CD4-positive, alpha-beta memory T cell (primary cell): ENCODE measurements around the gene METAP1D. TPM values are rescaled to one million over a fixed set of nuclear protein-coding genes. Genes with fewer than 3 reads are reported as not detected.
"Not testable (repeated sequence)": the region's sequence is repeated elsewhere in the genome, so short reads cannot be mapped to it uniquely, and the experiment has no call there.

ENCODE experiments used
- CTCF ChIA-PET: fragments of 350-600 bp; sonication (Branson Sonifier 250); formaldehyde crosslinking; loops from one replicate; lab custom pipeline; 2021; ENCODE audit warnings: inconsistent platforms; ENCODE audit not compliant: partially characterized antibody; lab: Charles Lee
- POLR2A ChIA-PET: fragments of 350-600 bp; sonication (Branson Sonifier 250); formaldehyde crosslinking; loops from one replicate; lab custom pipeline; 2021; ENCODE audit not compliant: partially characterized antibody; lab: Charles Lee
- DNase-seq, 5 donors: peaks; one replicate each; pipeline versions ENCODE4 v3.0.0 to v3.0.0-alpha.2; 2020 to 2022; ENCODE audit warnings: mixed read lengths in 1 of 5
- H3K27ac ChIP-seq: one replicate; pipeline ENCODE4 v1.7.0; 2013; ENCODE audit warnings: low read depth, low read length
- H3K27me3 ChIP-seq: 2 replicates; pipeline ENCODE4 v1.7.0; 2013; ENCODE audit warnings: mild to moderate bottlenecking, low read length, moderate library complexity; ENCODE audit not compliant: insufficient read depth
- H3K36me3 ChIP-seq: 2 replicates; pipeline ENCODE4 v1.7.0; 2013; ENCODE audit warnings: mild to moderate bottlenecking, low read length, moderate library complexity; ENCODE audit not compliant: insufficient read depth
- H3K4me1 ChIP-seq: 2 replicates; pipeline ENCODE4 v1.7.0; 2013; ENCODE audit warnings: mild to moderate bottlenecking, low read length, moderate library complexity; ENCODE audit not compliant: insufficient read depth
- H3K4me3 ChIP-seq, 2 donors: one replicate each; pipeline ENCODE4 v1.7.0; 2013; ENCODE audit warnings: low read length in 2 of 2, mild to moderate bottlenecking in 1 of 2
- H3K9me3 ChIP-seq, 2 donors: one replicate each; pipeline ENCODE4 v1.7.0; 2013; ENCODE audit warnings: low read length in 2 of 2, control low read depth in 1 of 2; ENCODE audit not compliant: control insufficient read depth in 1 of 2
- H3K27ac Mint-ChIP-seq, 7 donors: one replicate each; pipeline ENCODE4 v1.8.0; 2020 to 2021; ENCODE audit warnings: mixed read lengths in 7 of 7, mild to moderate bottlenecking in 6 of 7, inconsistent platforms in 3 of 7, moderate library complexity in 3 of 7
- H3K27me3 Mint-ChIP-seq, 2 donors: one replicate each; pipeline ENCODE4 v1.8.0; 2020 to 2021; ENCODE audit warnings: mixed read lengths in 2 of 2
- H3K36me3 Mint-ChIP-seq, 2 donors: one replicate each; pipeline ENCODE4 v1.8.0; 2020 to 2021; ENCODE audit warnings: mixed read lengths in 2 of 2, inconsistent platforms in 1 of 2, mild to moderate bottlenecking in 1 of 2
- H3K4me1 Mint-ChIP-seq, 4 donors: one replicate each; pipeline ENCODE4 v1.8.0; 2020 to 2021; ENCODE audit warnings: mixed read lengths in 4 of 4, mild to moderate bottlenecking in 1 of 4
- H3K4me3 Mint-ChIP-seq, 8 donors: one replicate each; pipeline ENCODE4 v1.8.0; 2020 to 2021; ENCODE audit warnings: mixed read lengths in 8 of 8, mild to moderate bottlenecking in 7 of 8, moderate library complexity in 6 of 8, inconsistent platforms in 3 of 8
- H3K9me3 Mint-ChIP-seq, 8 donors: one replicate each; pipeline ENCODE4 v1.8.0; 2020 to 2021; ENCODE audit warnings: mixed read lengths in 8 of 8, mild to moderate bottlenecking in 5 of 8, inconsistent platforms in 3 of 8, moderate library complexity in 1 of 8
- intact Hi-C: fragments of 100-400 bp; cut with micrococcal nuclease; formaldehyde crosslinking; loops from one replicate; pipeline ENCODE4 v1.15.1; 2023
- polyA plus RNA-seq, 2 donors: library from polyadenylated mRNA; unstranded; fragments of 300-500 nt; fragmentation: Illumina TruSeq; gene quantifications; one replicate each; pipeline ENCODE4 v1.2.3, GENCODE V29; 2021
- total RNA-seq, 2 experiments: library from RNA; stranded (reverse); gene quantifications; one replicate each; pipeline ENCODE4 v1.2.3, GENCODE V29; 2021

Gene METAP1D
- total and polyA plus RNA-seq, 4 experiments from 2014 or later = 3.5 to 7.3 (median 6.5) TPM

- Mint-ChIP-seq H3K36me3 (no peaks in the 10 kb centered on the region), H3K4me3 (no peak overlapping the region), H3K27ac (no peak overlapping the region), H3K4me1 (no peaks in the 10 kb centered on the region), H3K27me3 (no peaks in the 10 kb centered on the region), H3K9me3 (no peaks in the 10 kb centered on the region)
- ChIA-PET CTCF (no interaction called here), POLR2A (no interaction called here)
- intact Hi-C loops = no loop called here
- Histone ChIP-seq H3K4me3 (no peak overlapping the region), H3K4me1 (no peaks in the 10 kb centered on the region), H3K27ac (no peak overlapping the region), H3K36me3 (no peaks in the 10 kb centered on the region), H3K27me3 (no peaks in the 10 kb centered on the region), H3K9me3 (no peaks in the 10 kb centered on the region)
- DNase-seq = no peak
These were observed 56.5 kb downstream of the METAP1D start for GRCh38 chr2:172056293-172056692.

GRCh38 chr2:172058660-172059059 lies 58.9 kb downstream of the METAP1D start:
- CTCF ChIA-PET = no interaction called here

DNA sequence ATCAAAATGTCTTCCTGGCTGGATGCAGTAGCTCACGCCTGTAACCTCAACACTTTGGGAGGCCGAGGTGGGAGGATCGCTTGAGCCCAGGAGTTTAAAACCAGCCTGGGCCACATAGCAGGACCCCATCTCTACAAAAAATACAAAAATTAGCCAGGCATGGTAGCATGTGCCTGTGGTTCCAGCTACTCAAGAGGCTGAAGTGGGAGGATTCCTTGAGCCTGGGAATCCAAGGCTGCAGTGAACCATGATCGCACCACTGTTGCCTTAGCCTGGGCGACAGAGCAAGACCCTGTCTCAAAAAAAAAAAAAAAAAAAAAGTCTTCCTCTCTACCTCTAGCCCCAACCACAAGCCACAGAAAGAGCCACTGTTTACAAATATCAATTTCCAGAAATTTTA lies 60.4 kb downstream of the METAP1D start:
- H3K27ac ChIP-seq, H3K4me3 ChIP-seq, H3K4me1 ChIP-seq, DNase-seq, H3K27ac Mint-ChIP-seq, H3K9me3 Mint-ChIP-seq, intact Hi-C loops, H3K4me3 Mint-ChIP-seq, H3K27me3 ChIP-seq, H3K36me3 ChIP-seq, CTCF ChIA-PET, H3K4me1 Mint-ChIP-seq, H3K27me3 Mint-ChIP-seq, H3K9me3 ChIP-seq, POLR2A ChIA-PET: not testable (repeated sequence)
- H3K36me3 Mint-ChIP-seq = peaks cover 5 to 23% of the 10 kb centered on the region in 2 donors

More at GRCh38 chr2:172058660-172059059, 58.9 kb downstream of the METAP1D start:
- Mint-ChIP-seq H3K27me3 (no peaks in the 10 kb centered on the region), H3K4me3 (no peak overlapping the region), H3K27ac (no peak overlapping the region), H3K9me3 (no peaks in the 10 kb centered on the region), H3K36me3 (peaks cover 5 to 18% of the 10 kb centered on the region in 2 donors), H3K4me1 (no peaks in the 10 kb centered on the region)
- Histone ChIP-seq H3K9me3 (no peaks in the 10 kb centered on the region), H3K27me3 (no peaks in the 10 kb centered on the region), H3K4me1 (no peaks in the 10 kb centered on the region), H3K27ac (no peak overlapping the region), H3K4me3 (no peak overlapping the region), H3K36me3 (no peaks in the 10 kb centered on the region)
- intact Hi-C loops = no loop called here
- DNase-seq = no peak
- POLR2A ChIA-PET = no interaction called here

GRCh38 chr2:172062402-172063004 lies 62.8 kb downstream of the METAP1D start:
- Mint-ChIP-seq H3K36me3 (peaks cover 5 to 31% of the 10 kb centered on the region in 2 donors), H3K9me3 (no peaks in the 10 kb centered on the region), H3K27ac (no peak overlapping the region), H3K4me3 (no peak overlapping the region), H3K27me3 (no peaks in the 10 kb centered on the region), H3K4me1 (no peaks in the 10 kb centered on the region)
- H3K9me3 ChIP-seq = no peaks in the 10 kb centered on the region
- CTCF ChIA-PET = interaction anchor here (0.8 kb wide), 1 partner anchor 64 kb away, joined by 3 read pairs; no protein-coding TSS in a partner anchor
- H3K27me3 ChIP-seq = no peaks in the 10 kb centered on the region
- no peak for DNase-seq
- H3K27ac ChIP-seq = no peak overlapping the region
- intact Hi-C loops = no loop called here
- no peaks in the 10 kb centered on the region for H3K36me3 ChIP-seq
- H3K4me1 ChIP-seq = no peaks in the 10 kb centered on the region
- POLR2A ChIA-PET = no interaction called here
- H3K4me3 ChIP-seq = no peak overlapping the region

DNA sequence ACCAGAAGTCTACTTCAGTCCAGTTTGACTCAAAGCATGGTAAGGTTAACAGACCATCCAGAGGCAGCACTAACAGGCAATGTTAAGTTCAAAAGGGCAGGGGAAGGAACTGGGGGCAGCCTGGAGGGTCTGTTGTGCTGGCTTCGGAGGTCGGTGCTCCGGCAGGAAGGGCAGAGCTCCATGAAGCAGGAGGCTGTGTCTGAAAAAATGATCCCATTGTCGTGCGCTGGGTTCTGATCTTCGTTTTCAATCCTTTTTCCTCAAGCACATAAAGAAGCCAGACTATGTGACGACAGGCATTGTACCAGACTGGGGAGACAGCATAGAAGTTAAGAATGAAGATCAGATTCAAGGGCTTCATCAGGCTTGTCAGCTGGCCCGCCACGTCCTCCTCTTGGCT lies 63.7 kb downstream of the METAP1D start:
- no peak overlapping the region for H3K27ac Mint-ChIP-seq
- H3K27me3 ChIP-seq = no peaks in the 10 kb centered on the region
- DNase-seq = no peak
- no peaks in the 10 kb centered on the region for H3K9me3 ChIP-seq
- intact Hi-C loops = no loop called here
- no peaks in the 10 kb centered on the region for H3K4me1 ChIP-seq
- ChIA-PET CTCF (no interaction called here), POLR2A (no interaction called here)
- no peak overlapping the region for H3K4me3 Mint-ChIP-seq
- no peaks in the 10 kb centered on the region for H3K9me3 Mint-ChIP-seq
- H3K36me3 ChIP-seq = no peaks in the 10 kb centered on the region
- H3K4me1 Mint-ChIP-seq = no peaks in the 10 kb centered on the region
- H3K27me3 Mint-ChIP-seq = no peaks in the 10 kb centered on the region
- H3K4me3 ChIP-seq = no peak overlapping the region
- peaks cover 5 to 31% of the 10 kb centered on the region in 2 donors for H3K36me3 Mint-ChIP-seq
- H3K27ac ChIP-seq = no peak overlapping the region

DNA sequence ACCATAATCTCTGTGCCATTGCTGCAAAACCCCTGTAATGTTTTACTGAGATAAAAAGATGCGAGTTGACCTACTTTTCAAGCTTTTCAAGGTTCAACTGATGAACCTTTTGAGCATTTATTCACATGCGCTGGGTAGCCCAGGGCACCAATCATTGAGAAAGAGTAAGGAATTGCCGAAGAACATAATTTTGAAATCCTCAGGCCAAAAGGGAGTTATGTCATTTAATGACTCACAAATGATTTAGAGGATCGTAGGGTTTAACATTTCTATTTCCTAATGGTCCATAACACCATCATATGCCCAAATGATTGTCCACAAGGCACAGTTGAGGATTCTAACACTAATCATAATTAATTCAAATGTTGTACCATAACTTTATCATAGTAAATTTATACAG lies 65.4 kb downstream of the METAP1D start:
- H3K9me3 ChIP-seq = no peaks in the 10 kb centered on the region
- intact Hi-C loops = no loop called here
- CTCF ChIA-PET = no interaction called here

DNA sequence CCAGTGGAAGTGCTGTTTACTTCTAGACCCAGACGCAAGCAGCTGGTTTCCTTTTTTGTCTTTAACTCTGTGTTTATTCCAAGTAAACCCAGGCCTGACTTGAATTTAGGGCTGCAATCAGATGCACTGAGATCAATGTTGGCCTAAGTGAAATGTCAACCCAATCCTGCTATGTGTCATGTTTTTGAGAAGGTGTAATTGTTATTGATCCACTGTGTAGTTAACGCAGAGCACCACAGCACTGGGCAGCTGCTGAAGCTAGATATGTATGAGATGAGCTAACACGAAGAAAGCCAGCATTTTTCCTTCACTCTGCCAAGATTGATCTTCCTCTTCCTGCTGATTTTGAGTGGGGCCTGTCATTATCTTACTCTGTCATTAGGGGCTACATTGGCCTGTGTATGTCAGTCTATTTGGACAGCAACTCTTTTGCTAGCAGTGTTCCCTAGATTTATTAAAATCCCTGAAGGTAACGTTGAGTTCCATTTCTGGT lies 66.7 kb downstream of the METAP1D start:
- H3K4me3 Mint-ChIP-seq = no peak overlapping the region

More for the DNA sequence above, 65.4 kb downstream of the METAP1D start:
- DNase-seq = no peak
- H3K9me3 Mint-ChIP-seq = peaks cover 0 to 1% (median 0%) of the 10 kb centered on the region in 8 donors
- no peaks in the 10 kb centered on the region for H3K4me1 Mint-ChIP-seq
- H3K36me3 Mint-ChIP-seq = peaks cover 5 to 35% of the 10 kb centered on the region in 2 donors
- Histone ChIP-seq H3K27ac (no peak overlapping the region), H3K36me3 (no peaks in the 10 kb centered on the region), H3K27me3 (no peaks in the 10 kb centered on the region), H3K4me1 (no peaks in the 10 kb centered on the region), H3K4me3 (no peak overlapping the region)
- POLR2A ChIA-PET = no interaction called here
- no peak overlapping the region for H3K4me3 Mint-ChIP-seq
- H3K27ac Mint-ChIP-seq = no peak overlapping the region
- H3K27me3 Mint-ChIP-seq = peaks cover 0 to 1% of the 10 kb centered on the region in 2 donors

More for the DNA sequence above, 66.7 kb downstream of the METAP1D start:
- Histone ChIP-seq H3K27ac (no peak overlapping the region), H3K4me3 (no peak overlapping the region), H3K4me1 (no peaks in the 10 kb centered on the region), H3K36me3 (no peaks in the 10 kb centered on the region), H3K9me3 (no peaks in the 10 kb centered on the region), H3K27me3 (no peaks in the 10 kb centered on the region)
- DNase-seq = no peak
- intact Hi-C loops = no loop called here
- CTCF ChIA-PET = no interaction called here
- POLR2A ChIA-PET = no interaction called here
- Mint-ChIP-seq H3K27me3 (peaks cover 0 to 1% of the 10 kb centered on the region in 2 donors), H3K27ac (no peak overlapping the region), H3K4me1 (no peaks in the 10 kb centered on the region), H3K36me3 (peaks cover 5 to 35% of the 10 kb centered on the region in 2 donors), H3K9me3 (peaks cover 0 to 1% (median 0%) of the 10 kb centered on the region in 8 donors)
